Loucy (cell line): ENCODE data around the gene MED31.

Experiments used
- H2AFZ ChIP-seq: fragments of 200-600 bp; sonication (generic); 2 replicates; pipeline ENCODE4 v1.6.0; 2016; ENCODE audit warnings: antibody characterized with exemption, mild to moderate bottlenecking, low read length, moderate library complexity
- H3F3A ChIP-seq: fragments of 200-600 bp; 2 replicates; pipeline ENCODE4 v1.6.0; 2016; ENCODE audit warnings: antibody characterized with exemption, low read depth, mild to moderate bottlenecking
- H3K27me3 ChIP-seq: fragments of 200-600 bp; sonication (generic); 2 replicates; pipeline ENCODE4 v1.6.1; 2014; ENCODE audit warnings: low read length, mild to moderate bottlenecking; ENCODE audit not compliant: insufficient read depth, poor library complexity, severe bottlenecking
- H3K36me3 ChIP-seq: fragments of 200-600 bp; sonication (generic); 2 replicates; pipeline ENCODE4 v1.6.1; 2016; ENCODE audit warnings: low read length; ENCODE audit not compliant: insufficient read depth
- H3K4me1 ChIP-seq: fragments of 200-600 bp; sonication (generic); 2 replicates; pipeline ENCODE4 v1.5.1; 2014; ENCODE audit warnings: low read length, mild to moderate bottlenecking; ENCODE audit not compliant: insufficient read depth, poor library complexity, severe bottlenecking
- H3K4me2 ChIP-seq: fragments of 200-600 bp; sonication (generic); 2 replicates; pipeline ENCODE4 v1.6.0; 2014; ENCODE audit warnings: antibody characterized with exemption, low read length, low read depth, mild to moderate bottlenecking; ENCODE audit not compliant: poor library complexity, severe bottlenecking
- H3K4me3 ChIP-seq: fragments of 200-600 bp; sonication (generic); 2 replicates; pipeline ENCODE4 v1.5.1; 2014; ENCODE audit warnings: low read length, mild to moderate bottlenecking, mixed read lengths; ENCODE audit not compliant: poor library complexity, severe bottlenecking
- H3K79me2 ChIP-seq: fragments of 200-600 bp; sonication (generic); 2 replicates; pipeline ENCODE4 v1.6.1; 2014; ENCODE audit warnings: low read length; ENCODE audit not compliant: insufficient read depth
- H3K9ac ChIP-seq: fragments of 200-600 bp; sonication (generic); 2 replicates; pipeline ENCODE4 v1.6.0; 2014; ENCODE audit warnings: mild to moderate bottlenecking, low read depth, low read length, moderate library complexity; ENCODE audit not compliant: poor library complexity, severe bottlenecking
- H3K9me2 ChIP-seq: fragments of 200-600 bp; sonication (generic); replicated peaks from 2 replicates; pipeline ENCODE4 v1.6.1; 2016; ENCODE audit warnings: low read depth, low read length, mixed read lengths
- H3K9me3 ChIP-seq: fragments of 200-600 bp; sonication (generic); 2 replicates; pipeline ENCODE4 v1.6.1; 2014; ENCODE audit warnings: mild to moderate bottlenecking, antibody characterized with exemption, low read length, low read depth; ENCODE audit not compliant: insufficient read depth
- H4K20me1 ChIP-seq: fragments of 200-600 bp; sonication (generic); 2 replicates; pipeline ENCODE4 v1.6.0; 2014; ENCODE audit warnings: antibody characterized with exemption, low read length, mild to moderate bottlenecking; ENCODE audit not compliant: insufficient read depth, poor library complexity, severe bottlenecking
- EZH2phosphoT487 ChIP-seq: fragments of 200-600 bp; IDR thresholded peaks from 2 replicates; pipeline ENCODE4 v1.6.1; 2018; ENCODE audit warnings: antibody characterized with exemption, mild to moderate bottlenecking, moderate library complexity, borderline replicate concordance
- TF ChIP-seq, protein P1 (sequence below): fragments of 200-600 bp; sonication (generic); conservative IDR thresholded peaks from 2 replicates; pipeline ENCODE4 v1.5.1; 2014; ENCODE audit warnings: mild to moderate bottlenecking, antibody characterized with exemption, low read length

MED31 gene

GRCh38 chr17:6698004-6698403, 46.6 kb upstream of the MED31 start:
- Histone ChIP-seq H3K4me2 (no peak overlapping the region), H4K20me1 (no peaks in the 10 kb centered on the region), H3K9me2 (no peaks in the 10 kb centered on the region), H3K4me1 (no peaks in the 10 kb centered on the region), H2AFZ (no peak overlapping the region), H3K79me2 (no peaks in the 10 kb centered on the region), H3K27me3 (no peaks in the 10 kb centered on the region), H3K4me3 (no peak overlapping the region), H3F3A (no peaks in the 10 kb centered on the region), H3K9ac (no peak overlapping the region), H3K36me3 (no peaks in the 10 kb centered on the region), H3K9me3 (no peaks in the 10 kb centered on the region)
- TF ChIP-seq, protein P1, sequence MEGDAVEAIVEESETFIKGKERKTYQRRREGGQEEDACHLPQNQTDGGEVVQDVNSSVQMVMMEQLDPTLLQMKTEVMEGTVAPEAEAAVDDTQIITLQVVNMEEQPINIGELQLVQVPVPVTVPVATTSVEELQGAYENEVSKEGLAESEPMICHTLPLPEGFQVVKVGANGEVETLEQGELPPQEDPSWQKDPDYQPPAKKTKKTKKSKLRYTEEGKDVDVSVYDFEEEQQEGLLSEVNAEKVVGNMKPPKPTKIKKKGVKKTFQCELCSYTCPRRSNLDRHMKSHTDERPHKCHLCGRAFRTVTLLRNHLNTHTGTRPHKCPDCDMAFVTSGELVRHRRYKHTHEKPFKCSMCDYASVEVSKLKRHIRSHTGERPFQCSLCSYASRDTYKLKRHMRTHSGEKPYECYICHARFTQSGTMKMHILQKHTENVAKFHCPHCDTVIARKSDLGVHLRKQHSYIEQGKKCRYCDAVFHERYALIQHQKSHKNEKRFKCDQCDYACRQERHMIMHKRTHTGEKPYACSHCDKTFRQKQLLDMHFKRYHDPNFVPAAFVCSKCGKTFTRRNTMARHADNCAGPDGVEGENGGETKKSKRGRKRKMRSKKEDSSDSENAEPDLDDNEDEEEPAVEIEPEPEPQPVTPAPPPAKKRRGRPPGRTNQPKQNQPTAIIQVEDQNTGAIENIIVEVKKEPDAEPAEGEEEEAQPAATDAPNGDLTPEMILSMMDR = no peak
- TF ChIP-seq EZH2phosphoT487 = no peak

DNA sequence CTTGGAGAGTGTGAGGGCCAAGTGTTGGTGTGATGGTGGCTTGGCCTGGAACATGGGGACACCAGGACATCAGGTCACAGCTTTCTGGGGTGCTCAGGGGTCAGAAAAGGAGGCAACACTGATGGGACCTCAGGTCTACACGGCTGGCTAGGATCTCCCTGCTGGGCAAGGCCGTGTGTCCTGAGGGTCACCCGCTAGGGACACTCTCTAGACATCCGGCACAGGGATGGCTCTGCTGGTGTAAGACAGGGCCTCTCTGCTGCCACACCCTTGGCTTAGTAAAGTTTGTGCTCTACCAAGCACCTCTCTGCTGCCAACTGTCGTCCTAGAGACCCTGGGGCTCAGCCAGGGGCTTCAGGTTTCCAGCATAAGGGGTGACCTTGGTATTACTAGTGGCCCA, 45.5 kb upstream of the MED31 start:
- Histone ChIP-seq H3K4me3 (no peak overlapping the region), H3K36me3 (no peaks in the 10 kb centered on the region), H3K9me3 (no peaks in the 10 kb centered on the region), H3K9me2 (no peaks in the 10 kb centered on the region), H3F3A (no peaks in the 10 kb centered on the region), H3K9ac (no peak overlapping the region), H3K79me2 (no peaks in the 10 kb centered on the region), H3K27me3 (no peaks in the 10 kb centered on the region), H3K4me1 (no peaks in the 10 kb centered on the region), H4K20me1 (no peaks in the 10 kb centered on the region), H3K4me2 (no peak overlapping the region), H2AFZ (no peak overlapping the region)
- no peak for TF ChIP-seq EZH2phosphoT487
- TF ChIP-seq, protein P1 = no peak

DNA sequence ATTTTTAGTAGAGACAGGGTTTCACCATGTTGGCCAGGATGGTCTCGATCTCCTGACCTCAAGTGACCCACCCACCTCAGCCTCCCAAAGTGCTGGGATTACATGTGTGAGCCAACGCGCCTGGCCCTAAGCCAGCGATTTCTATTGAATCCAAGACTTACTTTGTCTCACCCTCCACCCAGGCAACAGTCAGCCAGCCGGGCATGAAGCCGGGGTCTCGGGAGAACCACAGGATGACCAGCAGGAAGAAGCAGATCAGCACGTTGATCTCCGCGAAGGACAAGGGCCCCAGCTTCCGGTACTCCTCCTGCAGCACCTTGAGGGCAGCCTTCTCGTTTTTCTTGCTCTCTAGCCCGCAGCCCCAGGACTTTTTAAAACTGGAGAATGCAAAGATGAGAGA, 44.2 kb upstream of the MED31 start:
- Histone ChIP-seq H4K20me1 (no peaks in the 10 kb centered on the region), H3K4me2 (no peak overlapping the region), H3K79me2 (no peaks in the 10 kb centered on the region), H3K4me3 (no peak overlapping the region), H3K36me3 (no peaks in the 10 kb centered on the region), H3K9me3 (no peaks in the 10 kb centered on the region), H3K4me1 (no peaks in the 10 kb centered on the region), H3K9me2 (no peaks in the 10 kb centered on the region), H3K9ac (no peak overlapping the region), H2AFZ (no peak overlapping the region), H3F3A (no peaks in the 10 kb centered on the region), H3K27me3 (no peaks in the 10 kb centered on the region)
- TF ChIP-seq, protein P1 = no peak
- TF ChIP-seq EZH2phosphoT487 = no peak
